Lower leg skin (tissue), 4 donors: ENCODE measurements around the gene INPP5D. TPM values are rescaled to one million over a fixed set of nuclear protein-coding genes. Genes with fewer than 3 reads are reported as not detected.
"Not testable (repeated sequence)": the region's sequence is repeated elsewhere in the genome, so short reads cannot be mapped to it uniquely, and the experiment has no call there.

ENCODE experiments used
- DNase-seq, 2 donors: peaks; one replicate each; pipeline ENCODE4 v3.0.0-alpha.2; 2019; ENCODE audit warnings: low spot score in 2 of 2
- H3K4me3 ChIP-seq: fragments of 200-600 bp; sonication (generic); 2 replicates; pipeline ENCODE4 v1.5.1; 2017; ENCODE audit warnings: mild to moderate bottlenecking, low read depth; ENCODE audit not compliant: poor library complexity, severe bottlenecking
- POLR2A ChIP-seq, 2 donors: fragments of 450-650 bp; IDR thresholded peaks; one replicate each; pipeline ENCODE4 v1.6.1; 2016 to 2017; ENCODE audit warnings: antibody characterized with exemption in 2 of 2, mild to moderate bottlenecking in 1 of 2, moderate library complexity in 1 of 2
- WGBS, 2 donors: methylation state at CpG; one replicate each; pipeline ENCODE4 v1.1.5; 2018; 5-methylcytosine and 5-hydroxymethylcytosine counted together
- intact Hi-C: fragments of 100-400 bp; cut with DNase I; formaldehyde crosslinking; loops from one replicate; pipeline ENCODE4 v1.15.0; 2023; ENCODE audit warnings: low total_unique reads
- total RNA-seq, 4 donors: library from RNA; depleted of rRNA; stranded (reverse); fragments of >200 nt; gene quantifications; one replicate each; pipeline ENCODE4 v1.1.0, GENCODE V29; 2016
- TF ChIP-seq, protein P1 (sequence below), 3 donors: fragments of 450-650 bp; IDR thresholded peaks; one replicate each; pipeline ENCODE4 v1.5.1; 2016; ENCODE audit warnings: antibody characterized with exemption in 3 of 3, mild to moderate bottlenecking in 3 of 3, moderate library complexity in 2 of 3

The INPP5D gene
- total RNA-seq, 4 donors from 2014 or later = 8.6 to 15.0 (median 13.0) TPM

DNA sequence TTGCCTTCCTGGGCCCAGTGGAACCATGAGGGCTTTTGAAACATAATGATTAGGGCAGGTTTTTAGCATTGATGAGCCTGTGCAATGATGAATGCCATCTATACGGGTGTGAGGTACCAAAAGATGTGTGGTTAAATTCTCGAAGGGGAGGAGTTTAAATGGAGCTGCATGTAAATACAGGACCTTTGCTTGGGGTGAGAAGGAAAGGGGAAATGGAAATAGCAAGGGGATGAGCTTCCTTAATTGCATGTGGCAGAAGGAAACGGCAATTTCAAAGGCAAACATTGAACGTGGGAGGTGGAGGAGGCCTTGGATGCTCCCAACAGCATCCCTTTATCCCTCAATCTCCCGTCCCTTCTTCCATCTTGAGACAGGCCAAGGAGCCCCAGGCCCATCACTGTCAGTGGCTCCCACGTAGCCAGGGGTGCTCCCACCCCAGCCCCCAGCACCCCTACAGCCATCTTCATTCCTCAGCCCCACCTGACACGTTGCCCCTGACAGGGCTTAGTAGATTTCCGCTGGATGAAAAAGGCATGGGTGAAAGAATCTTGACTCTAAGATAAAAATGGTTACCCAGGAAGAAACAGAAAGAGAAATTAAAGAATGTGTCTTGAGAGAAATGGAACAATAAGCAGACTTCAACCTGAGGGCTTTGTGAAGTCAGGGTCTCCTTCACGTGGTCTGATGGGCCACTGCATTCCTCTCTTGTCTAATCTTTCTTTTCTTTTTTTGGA is 32.5 kb downstream of the INPP5D start:
- 69 to 71% methylated on average over 9 of the region's 9 CpGs for WGBS, 2 donors
- intact Hi-C loops = no loop called here
- peak in 1 of 2 donors; percentile 37 for DNase-seq
- TF ChIP-seq, protein P1, sequence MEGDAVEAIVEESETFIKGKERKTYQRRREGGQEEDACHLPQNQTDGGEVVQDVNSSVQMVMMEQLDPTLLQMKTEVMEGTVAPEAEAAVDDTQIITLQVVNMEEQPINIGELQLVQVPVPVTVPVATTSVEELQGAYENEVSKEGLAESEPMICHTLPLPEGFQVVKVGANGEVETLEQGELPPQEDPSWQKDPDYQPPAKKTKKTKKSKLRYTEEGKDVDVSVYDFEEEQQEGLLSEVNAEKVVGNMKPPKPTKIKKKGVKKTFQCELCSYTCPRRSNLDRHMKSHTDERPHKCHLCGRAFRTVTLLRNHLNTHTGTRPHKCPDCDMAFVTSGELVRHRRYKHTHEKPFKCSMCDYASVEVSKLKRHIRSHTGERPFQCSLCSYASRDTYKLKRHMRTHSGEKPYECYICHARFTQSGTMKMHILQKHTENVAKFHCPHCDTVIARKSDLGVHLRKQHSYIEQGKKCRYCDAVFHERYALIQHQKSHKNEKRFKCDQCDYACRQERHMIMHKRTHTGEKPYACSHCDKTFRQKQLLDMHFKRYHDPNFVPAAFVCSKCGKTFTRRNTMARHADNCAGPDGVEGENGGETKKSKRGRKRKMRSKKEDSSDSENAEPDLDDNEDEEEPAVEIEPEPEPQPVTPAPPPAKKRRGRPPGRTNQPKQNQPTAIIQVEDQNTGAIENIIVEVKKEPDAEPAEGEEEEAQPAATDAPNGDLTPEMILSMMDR (IDR thresholded peaks at IDR 0.05) = no peak
- TF ChIP-seq POLR2A (IDR thresholded peaks at IDR 0.05) = no peak
- H3K4me3 ChIP-seq = no peak overlapping the region

DNA sequence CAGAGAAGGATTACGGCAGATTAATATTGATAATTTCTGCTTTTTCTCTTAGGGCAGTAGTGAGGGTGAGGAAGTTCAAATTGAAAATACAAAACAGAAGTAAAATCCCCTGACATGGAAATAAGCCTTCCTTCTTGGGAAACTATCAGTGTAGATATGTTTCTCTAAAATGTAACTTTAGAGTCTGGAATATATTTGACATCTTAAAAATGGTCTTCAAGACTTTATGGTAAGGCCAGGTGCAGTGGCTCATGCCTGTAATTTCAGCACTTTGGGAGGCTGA is 33.0 kb downstream of the INPP5D start:
- TF ChIP-seq, protein P1 (IDR thresholded peaks at IDR 0.05) = no peak
- no peak for TF ChIP-seq POLR2A (IDR thresholded peaks at IDR 0.05)

GRCh38 chr2:233093721-233094120 is 33.6 kb downstream of the INPP5D start:
- 63 to 77% methylated on average over 4 of the region's 4 CpGs for whole genome bisulfite sequencing, 2 donors
- H3K4me3 ChIP-seq = no peak overlapping the region
- intact Hi-C loops = no loop called here
- peak in 1 of 2 donors; percentile 79 for DNase-seq
- no peak for TF ChIP-seq POLR2A (IDR thresholded peaks at IDR 0.05)
- TF ChIP-seq, protein P1 (IDR thresholded peaks at IDR 0.05) = no peak

More for the DNA sequence above, 33.0 kb downstream of the INPP5D start:
- WGBS, 2 donors = 84 to 87% methylated on average over 1 of the region's 1 CpG
- no peak overlapping the region for H3K4me3 ChIP-seq
- intact Hi-C loops = no loop called here
- no peak for DNase-seq

GRCh38 chr2:233094614-233095013 is 34.5 kb downstream of the INPP5D start:
- 26 to 56% methylated on average over 6 of the region's 6 CpGs for WGBS, 2 donors
- intact Hi-C loops = no loop called here
- DNase-seq = peak in 1 of 2 donors; percentile 20
- TF ChIP-seq, protein P1 (IDR thresholded peaks at IDR 0.05) = no peak
- TF ChIP-seq POLR2A (IDR thresholded peaks at IDR 0.05) = no peak
- no peak overlapping the region for H3K4me3 ChIP-seq

GRCh38 chr2:233096006-233096405 is 35.9 kb downstream of the INPP5D start:
- DNase-seq = no peak
- TF ChIP-seq, protein P1 (IDR thresholded peaks at IDR 0.05) = no peak
- no peak for TF ChIP-seq POLR2A (IDR thresholded peaks at IDR 0.05)
- H3K4me3 ChIP-seq = no peak overlapping the region
- intact Hi-C loops = no loop called here
- WGBS, 2 donors = 78 to 81% methylated on average over 6 of the region's 6 CpGs

DNA sequence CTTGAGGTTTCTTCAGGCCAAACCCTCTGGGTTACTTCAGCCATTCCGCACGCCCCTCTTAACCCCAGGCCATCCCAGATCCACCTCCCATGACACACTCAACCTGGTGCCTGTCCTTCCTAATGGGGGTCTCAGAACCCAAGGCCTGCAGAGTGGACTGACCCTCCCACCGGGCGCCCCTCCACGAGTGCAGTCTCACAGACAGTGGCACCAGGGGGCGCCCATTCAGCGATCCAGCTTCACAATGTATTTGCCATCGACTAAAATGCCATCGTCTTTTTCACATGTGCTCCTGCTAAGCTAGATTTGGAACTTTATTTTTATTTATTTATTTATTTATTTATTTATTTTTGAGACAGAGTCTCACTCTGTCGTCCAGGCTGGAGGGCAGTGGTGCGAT is 38.5 kb downstream of the INPP5D start:
- DNase-seq = no peak
- intact Hi-C loops = no loop called here
- 73 to 77% methylated on average over 11 of the region's 11 CpGs for WGBS, 2 donors
- no peak for TF ChIP-seq POLR2A (IDR thresholded peaks at IDR 0.05)
- TF ChIP-seq, protein P1 (IDR thresholded peaks at IDR 0.05) = no peak
- no peak overlapping the region for H3K4me3 ChIP-seq

DNA sequence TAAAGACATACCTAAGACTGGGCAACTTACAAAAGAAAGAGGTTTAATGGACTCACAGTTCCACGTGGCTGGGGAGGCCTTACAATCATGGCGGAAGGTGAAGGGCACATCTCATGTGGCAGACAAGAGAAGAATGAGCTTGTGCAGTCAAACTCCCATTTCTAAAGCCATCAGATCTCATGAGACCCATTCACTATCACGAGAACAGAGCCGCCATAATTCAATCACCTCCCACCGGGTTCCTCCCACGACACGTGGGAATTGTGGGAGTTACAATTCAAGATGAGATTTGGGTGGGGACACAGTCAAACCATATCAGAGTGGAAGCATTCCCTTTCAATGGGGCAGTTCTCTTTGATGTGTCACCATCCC is 39.7 kb downstream of the INPP5D start:
- intact Hi-C loops, H3K4me3 ChIP-seq, DNase-seq: not testable (repeated sequence)
- WGBS, 2 donors = 88 to 92% methylated on average over 7 of the region's 7 CpGs
